ENCODE measurements around the gene TPH2.

The TPH2 gene

GRCh38 chr12:71999795-72000194, 61.1 kb downstream of the TPH2 start:
- Histone ChIP-seq H3K4me3 (ENCODE audit: insufficient read depth in 1 of 2, low read depth in 1 of 2, low read length in 2 of 2) (no peak overlapping the region), H2BK12ac (ENCODE audit: low read length in 2 of 2) (no peak overlapping the region), H3K36me3 (ENCODE audit: control insufficient read depth in 1 of 2, insufficient read depth in 2 of 2, low read depth in 1 of 2, low read length in 2 of 2) (no peaks in the 10 kb centered on the region), H4K8ac (ENCODE audit: low read length) (no peak overlapping the region), H3K18ac (ENCODE audit: low read depth in 1 of 2, low read length in 2 of 2) (no peak overlapping the region), H4K91ac (ENCODE audit: low read length) (no peak overlapping the region), H3K79me1 (replicated peaks; ENCODE audit: low read length, poor library complexity, severe bottlenecking) (no peaks in the 10 kb centered on the region), H3K9me3 (ENCODE audit: control insufficient read depth, low read length) (no peaks in the 10 kb centered on the region), H3K14ac (ENCODE audit: low read length in 2 of 2) (no peak overlapping the region), H3K27me3 (ENCODE audit: control insufficient read depth in 1 of 2, insufficient read depth in 1 of 2, low read length in 2 of 2) (peaks cover 0 to 20% of the 10 kb centered on the region in 2 experiments), H2AK5ac (ENCODE audit: low read length, severe bottlenecking) (no peak overlapping the region), H3K4me2 (ENCODE audit: low read length, poor library complexity, severe bottlenecking) (no peak overlapping the region), H2BK5ac (ENCODE audit: low read depth, low read length, poor library complexity, severe bottlenecking) (no peak overlapping the region), H3K27ac (ENCODE audit: low read length, poor library complexity, severe bottlenecking) (no peak overlapping the region), H3K9ac (ENCODE audit: low read length) (no peak overlapping the region), H3K4ac (ENCODE audit: low read depth in 1 of 2, low read length in 2 of 2) (no peak overlapping the region), H2BK15ac (ENCODE audit: low read depth, poor library complexity, severe bottlenecking) (no peak overlapping the region), H2AFZ (ENCODE audit: low read depth, low read length) (no peak overlapping the region), H2BK120ac (ENCODE audit: low read depth, low read length) (no peak overlapping the region), H3K4me1 (ENCODE audit: control insufficient read depth, insufficient read depth, low read depth, low read length) (no peaks in the 10 kb centered on the region), H3K23ac (ENCODE audit: low read length in 2 of 2) (no peak overlapping the region)
- DNase-seq = no peak
- WGBS = no CpG with 5 or more reads among the region's 1 CpG

DNA sequence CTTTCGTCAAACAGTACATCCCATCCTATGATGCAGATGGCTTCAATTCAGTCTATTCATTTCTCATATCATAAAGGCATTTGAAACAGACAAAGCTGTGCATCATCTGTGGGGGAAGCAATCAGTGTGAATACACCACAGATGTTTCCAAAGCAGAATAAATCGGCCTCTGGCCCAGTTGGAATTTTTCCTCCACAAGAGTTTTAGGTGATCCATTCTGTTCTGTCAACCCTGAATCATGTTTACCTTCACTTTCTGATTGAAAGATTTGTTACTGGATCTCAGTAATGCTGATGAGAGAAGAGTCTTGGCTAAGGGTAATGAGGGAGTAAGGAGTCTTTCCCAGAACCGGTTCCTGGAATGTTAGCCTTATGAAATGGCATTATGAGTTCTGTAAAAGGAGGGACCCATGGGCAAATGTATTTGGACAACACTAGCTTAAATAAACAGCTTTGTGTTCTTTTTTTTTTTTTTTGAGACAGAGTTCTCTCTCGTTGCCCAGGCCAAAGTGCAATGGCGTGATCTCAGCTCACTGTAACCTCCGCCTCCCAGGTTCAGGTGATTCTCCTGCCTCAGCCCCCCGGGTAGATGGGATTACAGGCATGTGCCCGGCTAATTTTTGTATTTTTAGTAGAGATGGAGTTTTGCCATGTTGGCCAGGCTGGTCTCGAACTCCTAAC, 62.5 kb downstream of the TPH2 start:
- Histone ChIP-seq H2AFZ (ENCODE audit: low read depth, low read length) (no peak overlapping the region), H4K91ac (ENCODE audit: low read length) (no peak overlapping the region), H3K14ac (ENCODE audit: low read length in 2 of 2) (no peak overlapping the region), H2BK120ac (ENCODE audit: low read depth, low read length) (no peak overlapping the region), H3K4me2 (ENCODE audit: low read length, poor library complexity, severe bottlenecking) (no peak overlapping the region), H3K9me3 (ENCODE audit: control insufficient read depth, low read length) (no peaks in the 10 kb centered on the region), H4K8ac (ENCODE audit: low read length) (no peak overlapping the region), H2BK15ac (ENCODE audit: low read depth, poor library complexity, severe bottlenecking) (no peak overlapping the region), H2BK12ac (ENCODE audit: low read length in 2 of 2) (no peak overlapping the region), H3K27ac (ENCODE audit: low read length, poor library complexity, severe bottlenecking) (no peak overlapping the region), H2AK5ac (ENCODE audit: low read length, severe bottlenecking) (no peak overlapping the region), H2BK5ac (ENCODE audit: low read depth, low read length, poor library complexity, severe bottlenecking) (no peak overlapping the region), H3K4me3 (ENCODE audit: insufficient read depth in 1 of 2, low read depth in 1 of 2, low read length in 2 of 2) (no peak overlapping the region), H3K4ac (ENCODE audit: low read depth in 1 of 2, low read length in 2 of 2) (no peak overlapping the region), H3K9ac (ENCODE audit: low read length) (no peak overlapping the region), H3K23ac (ENCODE audit: low read length in 2 of 2) (no peak overlapping the region), H3K36me3 (ENCODE audit: control insufficient read depth in 1 of 2, insufficient read depth in 2 of 2, low read depth in 1 of 2, low read length in 2 of 2) (no peaks in the 10 kb centered on the region), H3K79me1 (replicated peaks; ENCODE audit: low read length, poor library complexity, severe bottlenecking) (no peaks in the 10 kb centered on the region), H3K18ac (ENCODE audit: low read depth in 1 of 2, low read length in 2 of 2) (no peak overlapping the region), H3K27me3 (ENCODE audit: control insufficient read depth in 1 of 2, insufficient read depth in 1 of 2, low read length in 2 of 2) (peaks cover 4 to 20% of the 10 kb centered on the region in 2 experiments), H3K4me1 (ENCODE audit: control insufficient read depth, insufficient read depth, low read depth, low read length) (no peaks in the 10 kb centered on the region)
- WGBS = 98% methylated on average over 7 of the region's 9 CpGs
- no peak for DNase-seq

DNA sequence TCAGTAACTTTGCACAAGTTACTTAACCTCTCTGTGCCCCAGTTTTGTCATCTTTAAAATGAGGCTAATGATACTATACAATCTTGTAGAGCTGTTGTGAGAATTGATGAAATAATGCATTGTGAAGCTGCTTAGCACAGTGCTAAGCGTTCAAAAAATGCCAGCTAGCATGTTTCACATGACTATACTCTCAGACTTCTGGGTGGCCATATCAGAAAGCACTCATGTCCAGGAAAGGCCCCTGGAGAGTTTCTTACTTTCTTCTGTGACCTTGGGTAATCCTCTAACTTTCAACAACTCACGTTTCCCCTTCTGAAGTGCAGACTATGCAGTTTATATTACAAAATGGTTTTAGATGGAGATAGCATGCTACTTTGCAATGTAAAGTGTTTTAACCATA, 68.1 kb downstream of the TPH2 start:
- no peak overlapping the region for H2AFZ ChIP-seq (ENCODE audit: low read depth, low read length)

DNA sequence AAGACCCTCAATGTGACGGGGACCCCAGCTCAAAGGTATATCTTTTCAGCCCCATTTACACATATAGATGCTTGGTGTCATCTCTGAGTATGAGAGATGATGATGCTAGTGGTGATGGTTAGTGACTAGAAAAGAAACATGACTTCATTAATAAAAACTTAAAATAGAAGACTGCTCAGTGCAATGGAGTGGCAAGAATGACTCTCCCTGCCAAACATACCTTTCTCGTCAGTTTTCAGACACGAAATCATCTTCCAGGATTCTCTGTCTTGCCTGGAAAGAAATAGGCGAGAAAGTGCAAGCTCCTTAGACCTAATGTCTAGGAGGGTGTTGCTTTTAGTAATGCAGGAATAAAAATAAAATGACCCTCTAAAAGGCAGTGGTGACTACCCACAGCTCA, 71.7 kb downstream of the TPH2 start:
- Histone ChIP-seq H3K14ac (ENCODE audit: low read length in 2 of 2) (no peak overlapping the region), H2AFZ (ENCODE audit: low read depth, low read length) (no peak overlapping the region), H4K91ac (ENCODE audit: low read length) (no peak overlapping the region), H3K4me2 (ENCODE audit: low read length, poor library complexity, severe bottlenecking) (no peak overlapping the region), H3K23ac (ENCODE audit: low read length in 2 of 2) (no peak overlapping the region), H3K9me3 (ENCODE audit: control insufficient read depth, low read length) (no peaks in the 10 kb centered on the region), H3K4me3 (ENCODE audit: insufficient read depth in 1 of 2, low read depth in 1 of 2, low read length in 2 of 2) (no peak overlapping the region), H2AK5ac (ENCODE audit: low read length, severe bottlenecking) (no peak overlapping the region), H3K36me3 (ENCODE audit: control insufficient read depth in 1 of 2, insufficient read depth in 2 of 2, low read depth in 1 of 2, low read length in 2 of 2) (no peaks in the 10 kb centered on the region), H3K27ac (ENCODE audit: low read length, poor library complexity, severe bottlenecking) (peak overlapping the region; percentile 43), H3K27me3 (ENCODE audit: control insufficient read depth in 1 of 2, insufficient read depth in 1 of 2, low read length in 2 of 2) (peaks cover 10 to 12% of the 10 kb centered on the region in 2 experiments), H3K4me1 (ENCODE audit: control insufficient read depth, insufficient read depth, low read depth, low read length) (no peaks in the 10 kb centered on the region), H3K9ac (ENCODE audit: low read length) (no peak overlapping the region), H2BK15ac (ENCODE audit: low read depth, poor library complexity, severe bottlenecking) (no peak overlapping the region), H3K4ac (ENCODE audit: low read depth in 1 of 2, low read length in 2 of 2) (no peak overlapping the region), H4K8ac (ENCODE audit: low read length) (no peak overlapping the region), H2BK5ac (ENCODE audit: low read depth, low read length, poor library complexity, severe bottlenecking) (no peak overlapping the region), H2BK12ac (ENCODE audit: low read length in 2 of 2) (no peak overlapping the region), H3K79me1 (replicated peaks; ENCODE audit: low read length, poor library complexity, severe bottlenecking) (no peaks in the 10 kb centered on the region), H3K18ac (ENCODE audit: low read depth in 1 of 2, low read length in 2 of 2) (no peak overlapping the region), H2BK120ac (ENCODE audit: low read depth, low read length) (no peak overlapping the region)
- DNase-seq = no peak
- 57% methylated on average over 3 of the region's 4 CpGs for WGBS

More for the DNA sequence above, 68.1 kb downstream of the TPH2 start:
- Histone ChIP-seq H3K4ac (ENCODE audit: low read depth in 1 of 2, low read length in 2 of 2) (no peak overlapping the region), H3K27me3 (ENCODE audit: control insufficient read depth in 1 of 2, insufficient read depth in 1 of 2, low read length in 2 of 2) (peaks cover 12 to 27% of the 10 kb centered on the region in 2 experiments), H3K4me3 (ENCODE audit: insufficient read depth in 1 of 2, low read depth in 1 of 2, low read length in 2 of 2) (no peak overlapping the region), H2BK120ac (ENCODE audit: low read depth, low read length) (no peak overlapping the region), H3K4me1 (ENCODE audit: control insufficient read depth, insufficient read depth, low read depth, low read length) (no peaks in the 10 kb centered on the region), H3K9ac (ENCODE audit: low read length) (no peak overlapping the region), H2BK12ac (ENCODE audit: low read length in 2 of 2) (no peak overlapping the region), H3K36me3 (ENCODE audit: control insufficient read depth in 1 of 2, insufficient read depth in 2 of 2, low read depth in 1 of 2, low read length in 2 of 2) (no peaks in the 10 kb centered on the region), H3K27ac (ENCODE audit: low read length, poor library complexity, severe bottlenecking) (no peak overlapping the region), H3K4me2 (ENCODE audit: low read length, poor library complexity, severe bottlenecking) (no peak overlapping the region), H3K23ac (ENCODE audit: low read length in 2 of 2) (no peak overlapping the region), H3K9me3 (ENCODE audit: control insufficient read depth, low read length) (no peaks in the 10 kb centered on the region), H3K18ac (ENCODE audit: low read depth in 1 of 2, low read length in 2 of 2) (no peak overlapping the region), H3K79me1 (replicated peaks; ENCODE audit: low read length, poor library complexity, severe bottlenecking) (no peaks in the 10 kb centered on the region), H2BK15ac (ENCODE audit: low read depth, poor library complexity, severe bottlenecking) (no peak overlapping the region), H3K14ac (ENCODE audit: low read length in 2 of 2) (no peak overlapping the region), H4K91ac (ENCODE audit: low read length) (no peak overlapping the region), H2BK5ac (ENCODE audit: low read depth, low read length, poor library complexity, severe bottlenecking) (no peak overlapping the region), H4K8ac (ENCODE audit: low read length) (no peak overlapping the region), H2AK5ac (ENCODE audit: low read length, severe bottlenecking) (no peak overlapping the region)
- peak; percentile 16 for DNase-seq
- 89% methylated on average over 1 of the region's 2 CpGs for WGBS

Measured in mesenchymal stem cell (in vitro differentiated cells and primary cell).